KOPT-K1 (cell line): ENCODE measurements around the gene CEP104.
"Not testable (repeated sequence)": the region's sequence is repeated elsewhere in the genome, so short reads cannot be mapped to it uniquely, and the experiment has no call there.

ENCODE experiments used
- H3K27ac ChIP-seq: fragments of 200-600 bp; sonication (generic); 2 replicates; pipeline ENCODE4 v1.5.1; 2016; ENCODE audit warnings: antibody characterized with exemption, mild to moderate bottlenecking, low read depth, low read length; ENCODE audit not compliant: poor library complexity, severe bottlenecking
- H3K36me3 ChIP-seq: fragments of 200-600 bp; sonication (generic); 2 replicates; pipeline ENCODE4 v1.5.1; 2017; ENCODE audit warnings: antibody characterized with exemption, mild to moderate bottlenecking, low read length, moderate library complexity; ENCODE audit not compliant: insufficient read depth
- H3K9me3 ChIP-seq: fragments of 200-600 bp; sonication (generic); 2 replicates; pipeline ENCODE4 v1.5.1; 2017; ENCODE audit warnings: antibody characterized with exemption, low read length, mild to moderate bottlenecking; ENCODE audit not compliant: insufficient read depth, poor library complexity, severe bottlenecking

CEP104 gene

GRCh38 chr1:3816331-3817137 lies 40.5 kb downstream of the CEP104 start:
- H3K9me3 ChIP-seq, result no peaks in the 10 kb centered on the region
- no peak overlapping the region for H3K27ac ChIP-seq
- peaks cover 53% of the 10 kb centered on the region; the same call in 1 of the 2 replicates for H3K36me3 ChIP-seq

- Histone ChIP-seq H3K27ac (no peak overlapping the region), H3K9me3 (no peaks in the 10 kb centered on the region), H3K36me3 (peaks cover 38% of the 10 kb centered on the region; the same call in 1 of the 2 replicates)
Observed at GRCh38 chr1:3814771-3815561, 42.0 kb downstream of the CEP104 start.

- Histone ChIP-seq H3K27ac (no peak overlapping the region), H3K9me3 (no peaks in the 10 kb centered on the region), H3K36me3 (peaks cover 29% of the 10 kb centered on the region; the same call in 1 of the 2 replicates)
Observed at GRCh38 chr1:3814065-3814464, 42.9 kb downstream of the CEP104 start.

- H3K36me3 ChIP-seq, result peaks cover 25% of the 10 kb centered on the region; the same call in 1 of the 2 replicates
Observed at GRCh38 chr1:3811595-3811911, 45.5 kb downstream of the CEP104 start.

GRCh38 chr1:3810149-3810761 lies 46.8 kb downstream of the CEP104 start:
- peaks cover 13% of the 10 kb centered on the region; the same call in 1 of the 2 replicates for H3K36me3 ChIP-seq
- not testable (repeated sequence) for H3K27ac ChIP-seq, H3K9me3 ChIP-seq

More at GRCh38 chr1:3811595-3811911, 45.5 kb downstream of the CEP104 start:
- no peak overlapping the region for H3K27ac ChIP-seq
- no peaks in the 10 kb centered on the region for H3K9me3 ChIP-seq

- H3K36me3 ChIP-seq, result peaks cover 7% of the 10 kb centered on the region; the same call in 1 of the 2 replicates
- H3K9me3 ChIP-seq, result no peaks in the 10 kb centered on the region
- H3K27ac ChIP-seq, result no peak overlapping the region
Observed at GRCh38 chr1:3809680-3810079, 47.3 kb downstream of the CEP104 start.

GRCh38 chr1:3807769-3808168 lies 49.2 kb downstream of the CEP104 start:
- H3K36me3 ChIP-seq, result no peaks in the 10 kb centered on the region
- no peak overlapping the region for H3K27ac ChIP-seq
- H3K9me3 ChIP-seq, result no peaks in the 10 kb centered on the region

- no peaks in the 10 kb centered on the region for H3K36me3 ChIP-seq
- no peak overlapping the region for H3K27ac ChIP-seq
- H3K9me3 ChIP-seq, result peaks cover 7% of the 10 kb centered on the region
Observed at GRCh38 chr1:3805038-3805437, 52.0 kb downstream of the CEP104 start.

GRCh38 chr1:3804627-3804944 lies 52.4 kb downstream of the CEP104 start:
- H3K9me3 ChIP-seq, H3K36me3 ChIP-seq: not testable (repeated sequence)

GRCh38 chr1:3803905-3804626 lies 52.9 kb downstream of the CEP104 start:
- Histone ChIP-seq H3K27ac (no peak overlapping the region), H3K36me3 (no peaks in the 10 kb centered on the region), H3K9me3 (peaks cover 7% of the 10 kb centered on the region)

More at GRCh38 chr1:3804627-3804944, 52.4 kb downstream of the CEP104 start:
- not testable (repeated sequence) for H3K27ac ChIP-seq

- H3K27ac ChIP-seq, H3K36me3 ChIP-seq: not testable (repeated sequence)
Observed at GRCh38 chr1:3800795-3801194, 56.2 kb downstream of the CEP104 start.

GRCh38 chr1:3799976-3800685 lies 56.9 kb downstream of the CEP104 start:
- Histone ChIP-seq H3K27ac (no peak overlapping the region), H3K9me3 (peaks cover 7% of the 10 kb centered on the region), H3K36me3 (no peaks in the 10 kb centered on the region)

More at GRCh38 chr1:3800795-3801194, 56.2 kb downstream of the CEP104 start:
- not testable (repeated sequence) for H3K9me3 ChIP-seq

GRCh38 chr1:3796215-3797061 lies 60.6 kb downstream of the CEP104 start, which contains the start of gene LRRC47:
LRRC47 (minus strand) TSS chr1:3796498; CDS start chr1:3796476, 22 bp downstream.
- peak within 1 kb of the TSS; percentile 63 for H3K27ac ChIP-seq
- H3K36me3 ChIP-seq, result peaks cover 27% of the 10 kb centered on the region
- H3K9me3 ChIP-seq, result peaks cover 7% of the 10 kb centered on the region
